H54 (cell line): Measurements from ENCODE around the gene MDC1.
A peak's percentile ranks its signal among the peaks of the same experiment; 100 is the strongest.

Experiments
- DNase-seq: peaks from one replicate; pipeline ENCODE4 v3.0.0; 2011; ENCODE audit warnings: low spot score, mixed read lengths; ENCODE audit not compliant: insufficient read length
- FAIRE-seq: peaks from 3 replicates; lab custom pipeline; 2011; peaks lifted over from hg19 to GRCh38; lab: Jason Lieb, UNC
- POLR2A ChIP-seq: IDR thresholded peaks from 2 replicates; pipeline ENCODE4 v1.6.1; 2011; ENCODE audit warnings: low read depth, mild to moderate bottlenecking, low read length

The MDC1 gene

GRCh38 chr6:30686908-30687658 lies 30.0 kb downstream of the MDC1 start:
- FAIRE-seq (no peak), DNase-seq (peak; percentile 92)

GRCh38 chr6:30686009-30686907 lies 30.8 kb downstream of the MDC1 start, which contains the start of gene PPP1R18:
Gene PPP1R18 (minus strand): TSS chr6:30686645. CDS start chr6:30686018, 627 bp downstream.
- TF ChIP-seq POLR2A, result peak; percentile 57; the same call in 1 of the 2 replicates
- DNase-seq, result peak; percentile 52
- FAIRE-seq, result no peak

More at GRCh38 chr6:30686908-30687658, 30.0 kb downstream of the MDC1 start:
- peak; percentile 54 for TF ChIP-seq POLR2A

- FAIRE-seq, result no peak
- DNase-seq, result no peak
- 0 out of 2 replicates have a peak, but pooled peaks have one; percentile 32 for TF ChIP-seq POLR2A
Measured at GRCh38 chr6:30685157-30686008, 31.7 kb downstream of the MDC1 start.

GRCh38 chr6:30684386-30685156 lies 32.5 kb downstream of the MDC1 start:
- no peak for TF ChIP-seq POLR2A
- DNase-seq, result no peak
- no peak for FAIRE-seq

GRCh38 chr6:30683980-30684338 lies 33.1 kb downstream of the MDC1 start:
- FAIRE-seq, result no peak
- DNase-seq, result no peak
- no peak for TF ChIP-seq POLR2A

GRCh38 chr6:30683183-30683979 lies 33.7 kb downstream of the MDC1 start:
- TF ChIP-seq POLR2A, result no peak
- FAIRE-seq, result no peak
- DNase-seq, result no peak

- peak; percentile 10 for TF ChIP-seq POLR2A
- peak; percentile 48 for DNase-seq
- FAIRE-seq, result no peak
Measured at GRCh38 chr6:30682143-30683117, 34.7 kb downstream of the MDC1 start.

- FAIRE-seq (no peak), DNase-seq (no peak)
- TF ChIP-seq POLR2A, result no peak
Measured at GRCh38 chr6:30681766-30682142, 35.3 kb downstream of the MDC1 start.

GRCh38 chr6:30679765-30680535 lies 37.1 kb downstream of the MDC1 start:
- no peak for DNase-seq
- no peak for TF ChIP-seq POLR2A
- no peak for FAIRE-seq
